Kidney epithelial cell (primary cell): ENCODE measurements around the gene SIK3. TPM values are rescaled to one million over a fixed set of nuclear protein-coding genes. Genes with fewer than 3 reads are reported as not detected.
A peak's percentile ranks its signal among the peaks of the same experiment; 100 is the strongest.
"Not testable (repeated sequence)": the region's sequence is repeated elsewhere in the genome, so short reads cannot be mapped to it uniquely, and the experiment has no call there.

ENCODE experiments used
- DNase-seq: peaks from one replicate; pipeline ENCODE4 v3.0.0-alpha.2; 2010; ENCODE audit warnings: low read depth
- H3K27me3 ChIP-seq: 2 replicates; pipeline ENCODE4 v1.6.0; 2011; ENCODE audit warnings: low read length; ENCODE audit not compliant: control insufficient read depth, insufficient read depth
- H3K36me3 ChIP-seq: 2 replicates; pipeline ENCODE4 v1.5.1; 2011; ENCODE audit warnings: low read length; ENCODE audit not compliant: control insufficient read depth, insufficient read depth
- H3K4me3 ChIP-seq: 2 replicates; pipeline ENCODE4 v1.5.1; 2011; ENCODE audit warnings: low read depth, mild to moderate bottlenecking, control low read depth, low read length
- total RNA-seq: library from RNA; depleted of rRNA; stranded (reverse); fragments of >200 nt; gene quantifications from 2 replicates; pipeline ENCODE4 v1.2.3, GENCODE V29; 2015
- TF ChIP-seq, protein P1 (sequence below): IDR thresholded peaks from 2 replicates; pipeline ENCODE4 v1.5.1; 2011; ENCODE audit warnings: mild to moderate bottlenecking, moderate library complexity, low read length, control low read depth, inconsistent platforms; ENCODE audit not compliant: insufficient read depth, poor library complexity, severe bottlenecking

SIK3 gene
- total RNA-seq, 1 donor from 2014 or later: 12.9 TPM

DNA sequence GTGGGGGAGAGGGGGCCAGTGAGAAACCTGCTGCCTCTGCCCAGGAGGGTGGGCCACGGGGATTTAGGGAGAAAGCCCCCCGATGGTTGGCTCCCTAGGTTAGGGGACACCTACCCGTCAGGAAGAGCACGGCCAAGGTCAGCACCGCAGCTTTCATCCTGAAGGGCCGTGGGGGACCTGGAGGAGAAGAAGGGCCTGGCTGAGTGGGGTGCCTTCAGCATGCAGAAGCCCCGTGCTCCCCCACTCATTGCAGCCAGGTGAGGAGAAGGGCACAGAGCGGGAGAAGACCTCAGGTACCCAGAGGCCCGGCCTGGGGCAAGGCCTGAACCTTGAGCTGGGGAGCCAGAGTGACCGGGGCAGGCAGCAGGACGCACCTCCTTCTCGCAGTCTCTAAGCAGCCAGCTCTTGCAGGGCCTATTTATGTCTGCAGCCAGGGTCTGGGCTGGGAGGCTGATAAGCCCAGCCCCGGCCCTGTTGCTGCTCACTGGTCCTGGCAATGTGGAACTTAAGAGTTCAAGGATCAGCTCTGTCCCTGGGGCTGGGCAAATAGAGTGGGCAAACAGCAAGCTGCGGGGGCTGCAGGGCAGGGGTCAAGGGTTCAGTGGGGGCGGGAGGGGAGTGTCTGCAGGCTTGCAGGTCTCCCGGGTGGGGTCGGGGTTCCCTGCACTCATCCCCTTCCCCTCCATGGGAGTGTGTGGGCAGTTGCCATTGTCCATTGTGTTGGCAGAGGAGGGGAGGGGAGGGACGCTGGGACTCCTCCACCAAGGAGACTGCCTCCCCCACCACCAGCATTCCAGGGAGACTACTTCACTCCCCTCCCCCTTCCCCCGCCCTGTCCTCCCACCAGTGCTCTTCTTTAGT lies 260.8 kb downstream of the SIK3 start, which contains the start of gene APOA1:
TSS of gene APOA1 (minus strand) at position 392 of the 861 bp plus-strand sequence. CDS start at position 157, 235 bp downstream.
- Histone ChIP-seq H3K36me3 (no peaks in the 10 kb centered on the region), H3K4me3 (no peak within 1 kb of the TSS)

DNA sequence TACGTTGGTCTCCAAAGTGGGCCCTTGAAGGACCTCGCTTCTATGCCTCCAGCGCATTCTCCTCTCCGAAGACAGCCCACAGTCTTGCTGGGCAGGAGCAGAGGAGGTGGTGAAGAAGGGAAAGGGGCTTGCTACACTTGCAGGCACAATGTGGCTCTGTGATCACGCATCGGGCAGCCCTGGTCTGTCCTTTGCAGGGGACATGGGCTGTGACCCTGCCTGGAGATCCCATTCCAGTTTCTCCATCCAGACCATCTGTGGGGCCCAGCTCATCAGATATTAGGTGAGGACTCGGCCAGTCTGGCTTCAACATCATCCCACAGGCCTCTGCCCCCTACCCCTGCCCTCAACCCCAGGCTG lies 261.6 kb downstream of the SIK3 start:
- Histone ChIP-seq H3K4me3 (no peak overlapping the region), H3K36me3 (no peaks in the 10 kb centered on the region), H3K27me3 (no peaks in the 10 kb centered on the region)
- TF ChIP-seq, protein P1, sequence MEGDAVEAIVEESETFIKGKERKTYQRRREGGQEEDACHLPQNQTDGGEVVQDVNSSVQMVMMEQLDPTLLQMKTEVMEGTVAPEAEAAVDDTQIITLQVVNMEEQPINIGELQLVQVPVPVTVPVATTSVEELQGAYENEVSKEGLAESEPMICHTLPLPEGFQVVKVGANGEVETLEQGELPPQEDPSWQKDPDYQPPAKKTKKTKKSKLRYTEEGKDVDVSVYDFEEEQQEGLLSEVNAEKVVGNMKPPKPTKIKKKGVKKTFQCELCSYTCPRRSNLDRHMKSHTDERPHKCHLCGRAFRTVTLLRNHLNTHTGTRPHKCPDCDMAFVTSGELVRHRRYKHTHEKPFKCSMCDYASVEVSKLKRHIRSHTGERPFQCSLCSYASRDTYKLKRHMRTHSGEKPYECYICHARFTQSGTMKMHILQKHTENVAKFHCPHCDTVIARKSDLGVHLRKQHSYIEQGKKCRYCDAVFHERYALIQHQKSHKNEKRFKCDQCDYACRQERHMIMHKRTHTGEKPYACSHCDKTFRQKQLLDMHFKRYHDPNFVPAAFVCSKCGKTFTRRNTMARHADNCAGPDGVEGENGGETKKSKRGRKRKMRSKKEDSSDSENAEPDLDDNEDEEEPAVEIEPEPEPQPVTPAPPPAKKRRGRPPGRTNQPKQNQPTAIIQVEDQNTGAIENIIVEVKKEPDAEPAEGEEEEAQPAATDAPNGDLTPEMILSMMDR: no peak
- DNase-seq: no peak

More for the DNA sequence above, 260.8 kb downstream of the SIK3 start, which contains the start of gene APOA1:
- TF ChIP-seq, protein P1: no peak
- H3K27me3 ChIP-seq: no peaks in the 10 kb centered on the region
- no peak for DNase-seq

DNA sequence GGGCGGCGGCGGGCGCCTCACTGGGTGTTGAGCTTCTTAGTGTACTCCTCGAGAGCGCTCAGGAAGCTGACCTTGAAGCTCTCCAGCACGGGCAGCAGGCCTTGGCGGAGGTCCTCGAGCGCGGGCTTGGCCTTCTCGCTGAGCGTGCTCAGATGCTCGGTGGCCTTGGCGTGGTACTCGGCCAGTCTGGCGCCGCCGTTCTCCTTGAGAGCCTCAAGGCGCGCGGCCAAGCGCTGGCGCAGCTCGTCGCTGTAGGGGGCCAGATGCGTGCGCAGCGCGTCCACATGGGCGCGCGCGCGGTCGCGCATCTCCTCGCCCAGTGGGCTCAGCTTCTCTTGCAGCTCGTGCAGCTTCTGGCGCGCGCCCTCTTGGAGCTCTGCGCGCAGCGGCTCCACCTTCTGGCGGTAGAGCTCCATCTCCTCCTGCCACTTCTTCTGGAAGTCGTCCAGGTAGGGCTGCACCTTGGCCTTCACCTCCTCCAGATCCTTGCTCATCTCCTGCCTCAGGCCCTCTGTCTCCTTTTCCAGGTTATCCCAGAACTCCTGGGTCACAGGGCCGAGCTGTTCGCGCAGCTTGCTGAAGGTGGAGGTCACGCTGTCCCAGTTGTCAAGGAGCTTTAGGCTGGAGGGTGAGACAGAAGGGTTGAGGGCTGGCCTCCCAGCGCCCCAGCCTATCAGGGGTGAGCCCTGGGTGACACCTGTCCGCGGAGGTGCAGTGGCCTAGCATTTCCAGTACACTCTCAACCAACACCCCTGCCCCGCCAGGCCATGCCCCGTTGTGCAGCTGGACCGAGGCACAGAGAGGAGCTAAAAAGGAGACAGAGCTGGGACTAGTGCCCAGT lies 262.2 kb downstream of the SIK3 start:
- no peak overlapping the region for H3K4me3 ChIP-seq
- no peaks in the 10 kb centered on the region for H3K36me3 ChIP-seq
- TF ChIP-seq, protein P1: peak; percentile 68
- H3K27me3 ChIP-seq: no peaks in the 10 kb centered on the region
- peak; percentile 60 for DNase-seq

GRCh38 chr11:116835042-116835772 lies 263.0 kb downstream of the SIK3 start:
- no peak for DNase-seq
- no peak overlapping the region for H3K4me3 ChIP-seq
- no peaks in the 10 kb centered on the region for H3K27me3 ChIP-seq
- TF ChIP-seq, protein P1: no peak
- no peaks in the 10 kb centered on the region for H3K36me3 ChIP-seq

DNA sequence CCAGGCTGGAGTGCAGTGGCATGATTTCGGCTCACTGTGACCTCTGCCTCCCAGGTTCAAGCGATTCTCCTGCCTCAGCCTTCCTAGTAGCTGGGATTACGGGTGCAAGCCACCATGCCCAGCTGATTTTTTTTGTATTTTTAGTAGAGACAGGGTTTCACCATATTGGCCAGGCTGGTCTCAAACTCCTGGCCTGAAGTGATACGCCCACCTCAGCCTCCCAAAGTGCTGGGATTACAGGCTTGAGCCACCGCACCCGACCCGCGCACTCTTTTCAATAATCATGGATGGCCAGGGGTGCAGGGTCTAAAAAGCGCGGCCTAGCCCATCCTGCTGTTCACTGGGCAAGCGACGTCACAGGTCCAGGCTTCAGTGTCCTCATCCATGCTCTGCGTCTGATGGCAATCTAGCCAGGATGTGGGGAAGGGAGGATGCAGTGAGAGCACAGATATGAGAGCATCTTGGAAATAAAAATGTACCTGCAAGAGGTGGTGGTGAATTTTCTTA lies 263.6 kb downstream of the SIK3 start:
- not testable (repeated sequence) for H3K4me3 ChIP-seq, H3K36me3 ChIP-seq, DNase-seq, H3K27me3 ChIP-seq
